Right cardiac atrium (tissue), 5 donors: Measurements from ENCODE around the gene MXD3. TPM values are rescaled to one million over a fixed set of nuclear protein-coding genes. Genes with fewer than 3 reads are reported as not detected.
A peak's percentile ranks its signal among the peaks of the same experiment; 100 is the strongest.
"Not testable (repeated sequence)": the region's sequence is repeated elsewhere in the genome, so short reads cannot be mapped to it uniquely, and the experiment has no call there.

Experiments used
- ATAC-seq, 2 donors: fragments of 200-7000 bp; cut with Tn5 transposase; one replicate each; pipeline versions ENCODE4 v1.8.0 to v1.9.1; 2020; ENCODE audit warnings: moderate library complexity in 2 of 2, mild to moderate bottlenecking in 1 of 2
- DNase-seq, 3 donors: peaks; one replicate each; pipeline ENCODE4 v3.0.0-alpha.2; 2020
- H3K27ac ChIP-seq: one replicate; pipeline ENCODE4 v1.5.1; 2013; ENCODE audit warnings: mild to moderate bottlenecking, low read length, control low read depth, moderate library complexity
- H3K27me3 ChIP-seq: one replicate; pipeline ENCODE4 v1.6.1; 2013; ENCODE audit not compliant: control insufficient read depth, insufficient read depth
- H3K4me1 ChIP-seq: one replicate; pipeline ENCODE4 v1.6.1; 2013; ENCODE audit warnings: low read length; ENCODE audit not compliant: control insufficient read depth, insufficient read depth
- H3K4me3 ChIP-seq: one replicate; pipeline ENCODE4 v1.5.1; 2013; ENCODE audit warnings: low read length, control low read depth
- H3K9me3 ChIP-seq: one replicate; pipeline ENCODE4 v1.6.1; 2013; ENCODE audit warnings: low read length; ENCODE audit not compliant: control insufficient read depth
- WGBS: extraction: QIAGEN DNeasy Blood & Tissue Kit; methylation state at CpG from one replicate; pipeline ENCODE4 v1.1.7; 2013; 5-methylcytosine and 5-hydroxymethylcytosine counted together
- intact Hi-C, 4 donors: fragments of 100-400 bp; cut with DNase I; formaldehyde crosslinking; loops; one replicate each; pipeline versions ENCODE4 v1.11.0 to v1.14.0; 2022 to 2023
- polyA plus RNA-seq: library from polyadenylated mRNA; stranded (reverse); fragments of 200-250 nt; gene quantifications from one replicate; pipeline ENCODE4 v1.2.3, GENCODE V29; 2013
- total RNA-seq, 4 donors: library from RNA; stranded (reverse); fragmentation: NEBNext Ultra II Directional; extraction: Animal tissue kit (Norgen Biotek cat#: 25700); gene quantifications; one replicate each; pipeline ENCODE4 v1.2.1, GENCODE V29; 2021
- donor health status: healthy with polysubstance abuse.
- donor health status: DM: no; HTN: yes; CAD: no.
- donor health status: DM: no; HTN: no; CAD: no.
- donor health status: DM: no; HTN: yes; CAD: no; lungs with severe emphysema.
- donor health status: DM: yes; HTN: yes; CAD: no.

The MXD3 gene
- total and polyA plus RNA-seq, 5 donors = 1.7 to 3.6 (median 2.4) TPM

DNA sequence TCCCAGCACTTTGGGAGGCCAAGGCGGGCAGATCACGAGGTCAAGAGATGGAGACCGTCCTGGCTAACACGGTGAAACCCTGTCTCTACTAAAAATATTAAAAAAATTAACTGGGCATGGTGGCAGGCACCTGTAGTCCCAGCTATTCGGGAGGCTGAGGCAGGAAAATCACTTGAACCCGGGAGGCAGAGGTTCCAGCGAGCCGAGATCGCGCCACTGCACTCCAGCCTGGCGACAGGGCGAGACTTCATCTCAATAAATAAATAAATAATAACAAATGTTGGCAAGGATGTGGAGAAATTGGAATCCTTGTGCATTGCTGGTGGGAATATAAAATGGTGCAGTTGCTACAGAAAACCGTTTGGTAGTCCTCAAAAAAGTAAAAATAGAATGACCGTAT is 31.3 kb upstream of the MXD3 start:
- H3K27ac ChIP-seq, H3K4me1 ChIP-seq, intact Hi-C loops, H3K4me3 ChIP-seq, ATAC-seq, H3K9me3 ChIP-seq, H3K27me3 ChIP-seq: not testable (repeated sequence)
- WGBS = 92% methylated on average over 14 of the region's 14 CpGs
- peak in 1 of 3 donors; percentile 10 for DNase-seq

DNA sequence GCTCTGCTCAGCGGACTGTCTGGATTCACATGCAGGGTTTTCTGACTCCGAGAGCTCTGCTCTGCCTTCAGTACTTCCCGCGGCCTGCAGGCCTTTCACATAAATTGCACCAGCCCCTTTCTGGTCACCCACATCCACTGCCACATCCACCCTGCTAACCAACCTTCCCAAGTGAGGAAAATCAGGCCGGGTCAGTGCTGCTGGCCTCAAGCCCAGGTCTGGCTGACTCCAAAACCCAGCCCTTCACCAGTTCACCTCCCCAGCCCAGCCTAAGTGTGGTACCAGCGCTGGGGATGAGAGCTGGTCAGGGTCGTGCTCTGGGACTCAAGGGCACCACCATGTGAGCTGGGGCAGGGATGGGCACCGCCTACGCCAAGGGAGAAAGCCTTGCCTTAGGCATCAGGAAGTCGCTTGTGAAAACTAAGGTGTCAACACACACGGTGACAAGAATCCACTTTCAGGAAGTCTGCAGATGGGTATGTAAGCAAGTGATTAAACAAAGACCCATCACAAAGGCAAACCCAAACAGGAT is 27.5 kb upstream of the MXD3 start:
- WGBS = 74% methylated on average over 11 of the region's 11 CpGs
- ATAC-seq = no peak

DNA sequence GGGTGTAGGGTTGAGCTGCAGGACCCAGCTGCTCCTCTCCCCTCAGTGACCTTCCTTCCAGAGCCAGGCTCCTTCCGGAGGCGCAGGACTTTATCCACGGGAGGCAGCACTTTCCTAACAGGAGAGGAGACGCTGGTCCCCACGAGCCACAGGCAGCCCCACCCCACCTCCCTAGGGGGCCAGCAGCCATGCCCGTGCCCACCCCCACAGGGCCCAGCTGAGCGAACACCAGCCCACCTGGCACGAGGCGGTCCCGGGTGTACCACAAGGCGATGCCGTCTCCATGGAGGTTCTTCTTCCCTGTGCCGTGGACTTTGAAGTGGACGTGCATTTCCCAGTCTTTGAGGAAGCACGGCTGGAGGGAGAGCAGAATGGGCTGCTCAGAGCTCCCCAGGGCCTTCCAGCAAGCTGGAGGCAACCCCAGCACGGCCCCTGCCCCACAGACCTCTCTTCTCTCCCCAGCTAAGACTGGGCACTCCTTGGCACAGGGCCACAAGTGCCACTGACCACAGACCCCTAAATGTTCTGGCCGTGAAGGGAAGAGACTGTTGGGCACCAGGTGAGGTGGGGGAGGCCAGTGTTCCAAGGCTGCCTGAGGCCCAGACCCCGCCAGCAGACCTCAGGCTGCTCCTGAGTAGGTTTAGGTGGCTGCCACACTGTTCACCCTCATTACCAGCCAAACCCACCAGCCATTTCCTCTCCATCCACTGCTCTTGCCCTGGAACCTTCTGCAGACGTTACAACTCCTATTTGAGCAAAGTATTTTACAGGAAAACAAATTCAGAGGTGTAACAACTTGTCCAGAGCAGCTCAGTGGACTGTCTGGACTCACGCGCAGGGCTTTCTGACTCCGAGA is 26.8 kb upstream of the MXD3 start:
- no peaks in the 10 kb centered on the region for H3K9me3 ChIP-seq
- intact Hi-C loops = no loop called here

More for the DNA sequence above, 27.5 kb upstream of the MXD3 start:
- Histone ChIP-seq H3K9me3 (no peaks in the 10 kb centered on the region), H3K4me3 (no peak overlapping the region), H3K27ac (no peak overlapping the region), H3K4me1 (no peaks in the 10 kb centered on the region), H3K27me3 (no peaks in the 10 kb centered on the region)
- peak in 1 of 3 donors; percentile 32 for DNase-seq
- intact Hi-C loops = no loop called here

DNA sequence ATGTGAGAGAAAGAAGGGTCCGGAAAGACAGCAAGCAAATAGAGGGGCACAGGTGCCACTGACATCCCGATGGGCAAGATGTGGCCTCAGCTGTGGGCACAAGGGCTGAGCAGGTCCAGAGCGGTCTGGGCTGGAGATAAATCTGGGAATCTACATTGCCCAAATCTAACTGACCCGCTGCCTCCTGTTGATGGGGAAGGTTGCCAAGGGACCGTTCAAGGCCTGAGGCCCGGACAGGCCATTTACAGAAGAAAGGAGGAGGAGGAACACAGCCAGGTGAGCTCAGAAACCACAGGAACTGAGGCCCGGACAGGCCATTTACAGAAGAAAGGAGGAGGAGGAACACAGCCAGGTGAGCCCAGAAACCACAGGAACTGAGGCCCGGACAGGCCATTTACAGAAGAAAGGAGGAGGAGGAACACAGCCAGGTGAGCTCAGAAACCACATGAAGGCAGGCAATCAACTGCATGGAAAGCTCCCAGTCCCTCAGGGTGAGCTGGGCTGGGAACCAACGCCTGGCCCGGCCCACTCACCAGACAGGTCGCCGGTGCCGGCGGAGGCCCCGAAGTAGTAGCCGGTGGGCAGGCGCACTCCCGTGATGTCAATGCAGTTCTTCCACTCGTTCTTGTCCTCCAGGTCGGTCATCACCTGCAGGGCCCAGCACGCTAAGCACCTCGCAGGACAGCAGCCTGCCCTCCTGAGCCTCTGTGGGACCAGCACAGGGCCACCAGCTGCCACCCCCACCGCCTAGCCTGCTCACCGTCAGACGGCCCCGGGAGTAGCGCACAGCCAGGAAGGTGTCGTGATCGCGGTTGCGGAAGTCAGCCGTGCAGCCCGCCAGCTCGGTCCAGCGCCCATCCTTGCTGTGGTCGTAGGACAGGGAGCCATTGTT is 25.2 kb upstream of the MXD3 start:
- no peak for ATAC-seq
- Histone ChIP-seq H3K9me3 (no peaks in the 10 kb centered on the region), H3K4me3 (no peak overlapping the region), H3K27me3 (no peaks in the 10 kb centered on the region), H3K4me1 (no peaks in the 10 kb centered on the region), H3K27ac (no peak overlapping the region)
- intact Hi-C loops = no loop called here
- peak in 1 of 3 donors; percentile 37 for DNase-seq
- 94% methylated on average over 36 of the region's 36 CpGs for WGBS

More for the DNA sequence above, 26.8 kb upstream of the MXD3 start:
- peak in 1 of 3 donors; percentile 48 for DNase-seq
- H3K4me1 ChIP-seq = no peaks in the 10 kb centered on the region
- H3K27me3 ChIP-seq = no peaks in the 10 kb centered on the region
- H3K4me3 ChIP-seq = no peak overlapping the region
- no peak overlapping the region for H3K27ac ChIP-seq
- 85% methylated on average over 22 of the region's 22 CpGs for WGBS
- ATAC-seq = peak in 1 of 2 donors; percentile 19

DNA sequence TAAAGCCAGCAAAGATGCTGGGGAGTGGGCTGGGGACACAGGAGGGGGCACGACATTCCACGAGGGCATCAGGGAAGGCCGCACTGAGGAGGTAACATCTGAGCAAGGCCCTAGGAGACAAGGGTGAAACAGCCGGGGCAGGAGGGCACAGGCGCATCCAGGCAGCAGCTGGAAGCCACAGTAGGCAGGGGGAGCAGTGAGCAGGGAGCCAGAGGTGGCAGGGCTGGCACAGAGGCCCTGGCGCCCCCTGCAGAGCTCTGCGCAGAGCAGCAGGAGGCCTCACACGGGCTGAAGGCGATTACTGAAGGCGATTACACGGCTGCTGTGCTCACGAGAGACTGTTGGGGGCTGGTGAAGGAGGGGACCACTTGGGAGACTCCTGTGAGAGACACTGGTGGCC is 24.4 kb upstream of the MXD3 start:
- no peak overlapping the region for H3K27ac ChIP-seq
- no peaks in the 10 kb centered on the region for H3K4me1 ChIP-seq
- intact Hi-C loops = no loop called here
- DNase-seq = peak in 1 of 3 donors; percentile 27
- no peak for ATAC-seq
- H3K27me3 ChIP-seq = no peaks in the 10 kb centered on the region
- no peaks in the 10 kb centered on the region for H3K9me3 ChIP-seq
- H3K4me3 ChIP-seq = no peak overlapping the region
- WGBS = 70% methylated on average over 12 of the region's 12 CpGs

DNA sequence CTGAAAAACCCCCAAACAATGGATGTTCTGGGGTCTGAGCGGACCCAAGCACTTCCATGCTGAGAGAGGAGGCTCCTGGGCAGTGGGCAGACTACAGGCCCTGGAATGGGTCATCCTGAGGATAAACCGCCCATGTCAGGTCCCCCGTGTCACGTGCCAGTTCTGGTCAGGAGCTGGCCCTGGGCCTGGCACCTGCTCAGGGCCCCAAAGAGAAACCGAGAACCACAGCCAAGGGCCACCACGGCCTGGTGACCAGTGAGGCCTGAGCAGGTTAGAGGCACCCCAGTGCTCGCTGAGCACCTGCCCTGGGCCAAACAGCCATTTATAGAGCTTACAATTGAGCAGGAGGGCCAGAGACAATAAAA is 24.0 kb upstream of the MXD3 start:
- H3K27ac ChIP-seq = no peak overlapping the region
- ATAC-seq (peak; percentile 3 to 10), DNase-seq (peak in 1 of 3 donors; percentile 60)

DNA sequence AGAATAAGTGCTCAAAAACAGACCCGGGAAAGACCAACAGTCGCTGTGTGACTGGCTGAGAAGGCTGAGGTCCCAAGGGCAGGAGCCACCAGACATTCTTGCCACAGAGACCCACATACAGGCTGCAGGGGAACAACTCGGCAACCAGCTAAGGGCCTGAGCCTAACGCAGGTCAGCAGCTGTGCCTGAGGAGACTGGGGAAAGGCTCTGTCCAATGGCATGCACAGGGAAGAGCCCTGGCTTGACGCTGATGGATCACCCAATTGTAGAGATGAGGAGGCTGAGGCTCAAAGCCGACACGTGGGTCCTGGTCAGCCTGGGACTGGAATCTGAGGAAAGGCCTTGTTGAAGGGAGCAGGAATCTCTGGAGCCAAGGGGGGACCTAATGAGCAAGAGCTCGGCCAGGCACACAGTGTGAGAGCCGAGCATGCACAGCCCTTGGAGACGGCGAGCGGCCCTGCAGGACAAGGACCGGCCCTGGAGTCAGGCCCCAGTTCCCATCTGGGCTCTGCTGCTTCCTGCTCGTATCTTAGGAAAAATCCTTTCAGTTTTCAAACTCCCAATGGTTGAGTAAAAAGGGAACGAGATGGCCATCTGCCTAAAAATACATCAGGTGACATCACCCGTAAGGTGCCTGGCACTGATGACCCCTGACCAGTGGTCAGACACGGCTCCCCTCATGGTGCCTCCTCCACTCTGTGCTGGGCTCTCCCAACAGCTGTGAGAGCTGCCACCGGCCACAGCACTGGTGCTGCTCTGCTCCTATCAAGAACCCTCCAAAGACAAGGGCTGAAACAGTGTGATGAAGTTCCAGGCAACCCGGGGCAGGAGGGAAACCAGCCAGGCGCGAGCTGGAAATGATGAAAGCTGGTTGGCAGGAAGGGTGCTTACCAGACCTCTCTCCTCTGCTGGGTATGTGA is 23.3 kb upstream of the MXD3 start:
- Histone ChIP-seq H3K4me1 (no peaks in the 10 kb centered on the region), H3K27ac (no peak overlapping the region), H3K9me3 (no peaks in the 10 kb centered on the region), H3K27me3 (no peaks in the 10 kb centered on the region), H3K4me3 (no peak overlapping the region)
- ATAC-seq (peak; percentile 44 to 60), DNase-seq (peak in 2 of 3 donors; percentile 69 to 71)
- WGBS = 79% methylated on average over 21 of the region's 21 CpGs
- intact Hi-C loops = no loop called here

More for the DNA sequence above, 24.0 kb upstream of the MXD3 start:
- Histone ChIP-seq H3K9me3 (no peaks in the 10 kb centered on the region), H3K27me3 (no peaks in the 10 kb centered on the region), H3K4me1 (no peaks in the 10 kb centered on the region), H3K4me3 (no peak overlapping the region)
- WGBS = 74% methylated on average over 7 of the region's 7 CpGs
- intact Hi-C loops = no loop called here

DNA sequence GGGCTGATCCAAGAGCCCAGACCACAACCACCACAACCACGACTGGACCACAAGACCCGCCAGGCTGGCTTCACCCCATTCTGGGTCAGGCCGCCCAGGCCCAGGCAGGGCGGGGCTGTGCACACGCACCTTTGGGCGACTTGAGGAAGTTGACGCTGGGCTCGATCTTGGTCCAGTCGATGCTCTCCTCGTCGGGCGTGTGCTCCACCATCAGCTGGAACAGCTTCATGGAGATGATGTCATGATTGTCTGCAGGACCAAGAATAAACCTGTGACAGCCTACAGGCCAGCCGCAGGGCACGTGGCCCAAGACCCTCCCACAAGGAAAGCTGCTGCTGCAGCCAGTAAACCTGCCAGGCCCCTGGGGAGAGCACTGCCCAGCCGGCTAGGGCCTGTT is 22.5 kb upstream of the MXD3 start:
- ATAC-seq (no peak), DNase-seq (peak in 1 of 3 donors; percentile 45)
- no peaks in the 10 kb centered on the region for H3K27me3 ChIP-seq
- H3K4me3 ChIP-seq = no peak overlapping the region
- no peak overlapping the region for H3K27ac ChIP-seq
- H3K4me1 ChIP-seq = no peaks in the 10 kb centered on the region
- intact Hi-C loops = no loop called here
- no peaks in the 10 kb centered on the region for H3K9me3 ChIP-seq
- 82% methylated on average over 15 of the region's 15 CpGs for WGBS

DNA sequence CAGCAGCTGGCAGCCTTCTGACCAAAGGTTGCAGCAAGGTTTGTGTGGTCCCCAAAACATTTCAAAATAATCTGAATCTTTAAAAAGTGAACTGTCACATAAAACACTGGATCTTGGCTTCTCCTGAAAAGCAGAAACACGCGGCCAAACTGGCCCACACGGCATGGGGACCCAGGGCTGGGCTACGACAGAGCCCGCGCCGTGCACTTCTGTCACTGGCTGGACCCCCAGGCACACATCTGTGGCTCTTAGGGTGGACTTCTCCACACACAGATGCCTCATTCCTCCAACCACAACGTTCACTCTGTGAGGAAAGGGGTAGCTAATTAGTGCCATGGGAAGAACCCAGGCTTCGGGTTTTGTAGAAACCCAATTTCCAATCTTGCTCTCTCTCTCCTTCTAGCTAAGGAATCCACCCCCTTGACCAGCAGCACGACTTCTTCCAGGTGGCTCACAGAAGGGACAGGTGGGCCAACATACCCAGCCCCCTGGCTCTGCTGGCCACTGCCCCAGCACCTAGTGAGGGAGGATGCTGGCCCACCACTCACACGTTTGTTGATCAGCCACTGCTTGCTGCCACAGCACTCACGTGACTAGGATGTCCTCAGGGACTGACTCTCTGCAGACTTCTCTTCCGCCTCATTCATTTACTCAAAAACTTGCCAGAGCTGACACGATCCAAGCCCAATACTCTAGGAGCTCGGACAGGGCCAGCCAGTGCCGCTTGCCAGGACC is 21.9 kb upstream of the MXD3 start:
- H3K27me3 ChIP-seq = no peaks in the 10 kb centered on the region
- H3K4me3 ChIP-seq = no peak overlapping the region
- intact Hi-C loops = no loop called here
- DNase-seq = peak in 1 of 3 donors; percentile 31
- no peak for ATAC-seq
- 88% methylated on average over 16 of the region's 16 CpGs for whole genome bisulfite sequencing
- no peaks in the 10 kb centered on the region for H3K4me1 ChIP-seq
- H3K27ac ChIP-seq = no peak overlapping the region
- H3K9me3 ChIP-seq = no peaks in the 10 kb centered on the region

DNA sequence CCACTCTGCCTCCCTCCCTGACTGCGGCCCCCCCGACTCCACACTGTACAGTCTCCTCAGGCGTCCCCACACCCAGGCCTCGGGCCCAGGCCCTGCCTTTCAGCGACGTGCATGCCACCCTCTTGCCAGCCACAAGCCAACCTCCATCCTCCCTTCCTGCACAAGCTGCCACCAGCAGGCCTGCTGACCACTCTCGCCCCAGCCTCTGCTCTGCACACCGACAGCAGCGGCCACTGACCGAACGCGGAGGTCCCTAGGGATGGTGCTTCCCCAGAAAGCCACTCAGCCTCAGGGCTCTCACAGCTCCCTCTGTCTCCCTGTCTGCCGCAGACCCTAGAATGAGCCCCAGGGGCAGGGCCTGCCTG is 21.2 kb upstream of the MXD3 start:
- Histone ChIP-seq H3K4me1 (no peaks in the 10 kb centered on the region), H3K4me3 (no peak overlapping the region), H3K27ac (no peak overlapping the region), H3K27me3 (no peaks in the 10 kb centered on the region), H3K9me3 (no peaks in the 10 kb centered on the region)
- DNase-seq (no peak), ATAC-seq (no peak)
- 88% methylated on average over 13 of the region's 13 CpGs for WGBS
- intact Hi-C loops = no loop called here
